NCI-H226 (cell line): ENCODE data around the gene GLRX.
"Not testable (repeated sequence)": the region's sequence is repeated elsewhere in the genome, so short reads cannot be mapped to it uniquely, and the experiment has no call there.

ENCODE experiments used
- DNase-seq: peaks from one replicate; pipeline ENCODE4 v3.0.0-alpha.2; 2015

The GLRX gene

DNA sequence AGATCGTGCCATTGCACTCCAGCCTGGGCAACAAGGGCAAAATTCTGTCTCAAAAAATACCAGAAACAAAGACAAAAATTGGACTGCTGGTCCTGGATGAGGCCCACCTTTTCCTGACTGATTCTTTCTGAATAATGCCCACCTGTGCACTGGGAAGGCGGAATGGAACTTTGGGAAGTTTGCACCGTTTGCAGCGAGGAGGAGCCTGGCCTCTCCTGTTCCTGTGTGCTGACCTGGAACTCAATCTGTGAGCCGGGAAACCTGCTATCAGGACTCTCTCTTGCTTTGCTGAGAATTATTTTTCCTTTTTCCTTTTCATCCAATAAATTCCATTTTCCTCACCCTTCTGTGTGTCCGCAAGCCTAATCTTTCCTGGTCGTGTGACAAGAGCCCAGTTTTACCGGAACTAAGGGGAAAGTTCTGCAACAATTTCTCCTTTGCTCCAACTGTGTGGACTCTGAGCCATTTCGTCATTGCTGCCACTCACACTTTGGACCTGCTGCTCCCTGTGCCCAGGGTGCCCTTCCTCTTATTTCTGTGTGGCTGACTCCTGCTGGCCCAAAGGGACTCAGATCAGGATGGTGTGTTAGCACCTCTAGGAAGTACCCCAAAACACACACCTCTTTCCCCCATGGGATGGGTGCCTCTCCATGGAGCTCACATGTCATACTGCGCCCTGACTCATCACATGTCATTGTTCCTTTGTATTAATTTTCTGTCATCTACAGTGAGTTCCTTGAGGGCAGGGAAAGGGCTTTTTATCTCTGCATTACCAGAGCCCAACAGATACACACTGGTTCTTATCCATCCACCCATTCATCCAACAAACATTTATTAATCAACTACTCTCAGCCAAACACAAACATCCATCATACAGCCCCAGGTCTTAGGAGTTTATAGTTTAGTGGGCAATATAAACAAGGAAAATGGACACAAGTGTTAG is 4.7 kb upstream of the GLRX start:
- DNase-seq, result no peak

DNA sequence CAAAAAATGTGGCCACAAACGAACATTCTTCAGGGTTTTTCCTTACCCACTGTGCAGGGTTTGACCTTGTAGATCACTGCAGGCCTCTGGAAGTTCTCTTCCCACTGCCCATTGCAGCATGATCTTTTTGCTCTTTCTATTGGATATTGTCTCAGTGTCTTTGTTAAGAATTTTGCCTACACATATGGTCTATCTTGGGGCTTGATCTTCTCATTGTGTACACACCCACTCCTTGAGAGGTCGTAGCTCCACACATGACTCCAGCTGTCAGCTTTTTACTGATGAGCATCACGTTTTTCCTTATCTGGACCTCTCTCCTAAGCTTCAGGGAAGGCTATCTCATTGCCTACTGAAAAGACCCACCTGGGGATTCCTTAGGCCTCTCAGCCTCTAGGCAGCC is 3.0 kb upstream of the GLRX start:
- no peak for DNase-seq

DNA sequence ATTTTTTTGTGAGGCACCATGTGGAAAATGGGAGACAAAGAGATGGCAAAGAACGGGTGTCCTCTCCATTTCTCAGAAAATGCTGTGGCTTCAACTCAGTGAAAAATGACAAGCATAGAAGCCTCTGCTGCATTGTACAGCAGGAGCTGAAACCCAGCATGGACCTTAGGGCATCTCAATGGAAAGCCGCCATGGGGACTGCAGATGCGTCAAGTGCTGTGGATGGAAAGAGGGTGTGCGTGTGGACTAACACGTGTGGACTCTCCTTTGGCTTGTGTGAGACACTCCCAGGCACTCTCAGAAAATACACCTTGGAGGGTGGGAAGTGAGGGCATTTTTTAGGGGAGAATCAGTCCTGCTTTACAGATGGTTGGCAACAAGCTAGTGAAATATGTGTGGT is 2.2 kb upstream of the GLRX start:
- DNase-seq, result no peak

DNA sequence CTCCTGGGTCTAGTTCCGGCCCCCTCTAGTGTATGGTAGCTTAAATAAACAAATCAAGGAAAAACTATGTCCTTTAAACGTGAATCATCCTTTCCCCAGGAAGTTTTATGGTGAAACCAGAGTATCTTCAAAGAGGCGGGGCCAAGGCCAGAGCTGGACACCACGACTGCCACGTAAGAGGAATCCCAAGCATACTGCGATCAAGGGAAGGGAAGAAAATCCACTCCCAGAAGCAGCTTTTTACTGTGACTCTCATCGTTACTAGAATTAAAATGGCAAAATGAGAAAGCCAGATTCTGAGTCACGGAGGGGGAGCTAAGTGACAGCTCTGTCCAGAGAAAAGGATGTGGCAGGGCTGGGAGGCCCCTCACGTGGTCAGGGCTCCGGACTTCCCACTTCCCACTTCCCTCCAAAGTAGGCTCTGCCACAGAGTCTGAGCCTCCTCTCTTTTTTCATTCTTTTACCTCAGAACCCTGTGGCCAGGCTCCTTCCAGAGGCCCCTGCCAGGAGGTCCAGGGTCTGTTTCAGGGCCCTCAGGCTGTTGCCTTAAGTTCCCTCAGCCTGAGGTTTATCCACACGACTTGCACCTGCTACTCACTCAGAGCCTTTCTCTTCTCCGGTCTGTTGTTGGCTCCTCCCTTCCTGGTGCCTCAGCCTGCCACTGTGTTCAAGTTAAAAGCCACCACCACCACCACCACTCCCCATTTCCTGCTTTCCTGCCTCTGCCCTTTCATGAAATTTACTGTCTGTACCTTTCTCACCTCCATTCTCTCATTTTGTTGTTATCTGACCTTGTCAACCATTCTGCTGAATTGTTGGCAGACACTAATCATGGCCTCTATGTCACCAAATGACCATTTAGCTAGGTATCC is 1.4 kb upstream of the GLRX start:
- DNase-seq, result peak; percentile 65

DNA sequence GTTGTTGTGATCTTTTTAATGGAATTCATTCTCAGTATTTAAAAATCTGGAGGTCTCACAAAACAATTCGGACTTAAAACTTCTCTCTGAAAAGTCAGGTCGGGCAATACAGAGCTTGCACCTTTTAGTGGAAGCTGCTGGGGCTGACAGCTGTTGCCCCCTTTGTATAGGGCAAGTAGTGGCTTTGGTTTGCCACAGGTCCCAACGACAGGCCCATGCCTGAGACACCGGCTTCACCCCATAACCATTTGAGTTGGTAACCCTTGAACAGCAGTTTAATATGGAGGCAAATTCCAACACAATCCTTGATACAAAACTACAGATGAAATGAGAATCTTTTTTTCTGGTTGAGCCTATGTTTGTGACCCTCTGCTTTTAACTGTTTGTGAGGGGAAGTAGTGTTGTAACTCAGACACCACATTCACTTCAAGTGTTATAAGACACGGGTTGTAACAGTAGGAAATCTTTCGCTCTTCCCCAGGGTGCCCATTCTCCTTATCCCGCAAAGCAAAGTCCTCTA is 752 bp upstream of the GLRX start:
- DNase-seq, result no peak

DNA sequence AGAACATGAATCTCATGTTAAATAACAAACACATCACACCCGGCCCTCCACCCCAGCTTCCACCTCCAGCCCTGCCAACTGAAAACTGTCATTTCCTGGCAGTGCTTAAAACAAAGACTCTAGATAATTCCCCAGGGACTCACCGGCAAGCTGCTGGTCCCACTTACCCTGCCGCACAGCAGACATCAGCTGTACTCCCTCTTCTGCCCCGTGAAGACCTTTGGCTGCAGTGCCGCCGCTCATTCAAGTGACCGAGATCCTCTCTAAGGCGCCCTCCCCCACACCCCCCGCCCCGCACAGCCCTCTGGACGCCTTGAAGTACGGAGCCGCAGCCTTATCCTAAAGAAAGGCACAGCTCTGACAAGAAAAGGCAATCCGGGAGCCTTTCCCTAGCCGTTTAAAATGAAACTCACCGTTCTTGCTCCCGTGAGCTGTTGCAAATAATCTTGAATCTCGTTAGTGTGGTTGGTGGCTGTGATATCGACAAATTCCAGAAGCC is 434 bp downstream of the GLRX start:
- DNase-seq, result no peak

DNA sequence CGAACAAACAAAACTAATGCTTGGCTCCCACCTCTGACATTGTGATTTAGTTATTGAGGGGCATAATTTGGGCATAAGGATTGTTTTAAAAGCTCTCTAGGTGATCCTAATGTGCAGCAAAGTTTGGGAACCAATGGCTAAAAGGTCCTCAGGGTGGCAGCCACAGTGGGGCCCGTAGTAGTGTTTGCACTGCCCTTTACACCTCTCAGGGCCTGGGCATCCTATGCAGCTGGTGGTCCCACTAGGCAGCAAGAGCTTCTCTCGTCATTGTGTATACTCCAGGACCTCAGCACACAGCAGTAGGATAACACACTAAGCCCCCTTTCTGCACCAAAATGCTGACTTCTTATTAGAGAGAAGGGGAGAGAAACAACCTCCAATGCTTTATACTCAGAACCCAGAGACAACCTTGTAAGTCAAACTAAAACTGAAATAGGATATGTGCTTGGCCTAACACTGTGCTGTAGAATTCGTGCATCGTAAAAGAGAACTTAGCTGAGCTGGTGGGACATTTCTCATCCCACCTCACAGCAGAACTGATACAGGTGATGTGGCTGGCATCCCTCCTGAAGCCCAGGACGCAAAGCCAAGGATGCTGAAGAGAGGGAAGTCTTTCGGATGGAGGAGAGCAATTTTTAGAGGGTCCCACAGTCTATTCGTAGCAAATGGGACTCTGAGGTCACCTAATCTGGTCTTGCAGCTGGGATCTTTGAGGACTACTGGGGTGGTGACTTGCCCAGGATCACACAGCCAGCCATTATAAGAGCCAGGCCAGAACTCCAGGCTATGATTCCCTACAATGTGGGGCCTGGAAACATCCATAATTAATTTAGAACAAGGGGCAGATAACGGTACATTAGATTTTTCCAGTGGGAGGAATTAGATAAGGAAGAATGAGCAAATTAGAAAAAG is 1.2 kb downstream of the GLRX start:
- no peak for DNase-seq

DNA sequence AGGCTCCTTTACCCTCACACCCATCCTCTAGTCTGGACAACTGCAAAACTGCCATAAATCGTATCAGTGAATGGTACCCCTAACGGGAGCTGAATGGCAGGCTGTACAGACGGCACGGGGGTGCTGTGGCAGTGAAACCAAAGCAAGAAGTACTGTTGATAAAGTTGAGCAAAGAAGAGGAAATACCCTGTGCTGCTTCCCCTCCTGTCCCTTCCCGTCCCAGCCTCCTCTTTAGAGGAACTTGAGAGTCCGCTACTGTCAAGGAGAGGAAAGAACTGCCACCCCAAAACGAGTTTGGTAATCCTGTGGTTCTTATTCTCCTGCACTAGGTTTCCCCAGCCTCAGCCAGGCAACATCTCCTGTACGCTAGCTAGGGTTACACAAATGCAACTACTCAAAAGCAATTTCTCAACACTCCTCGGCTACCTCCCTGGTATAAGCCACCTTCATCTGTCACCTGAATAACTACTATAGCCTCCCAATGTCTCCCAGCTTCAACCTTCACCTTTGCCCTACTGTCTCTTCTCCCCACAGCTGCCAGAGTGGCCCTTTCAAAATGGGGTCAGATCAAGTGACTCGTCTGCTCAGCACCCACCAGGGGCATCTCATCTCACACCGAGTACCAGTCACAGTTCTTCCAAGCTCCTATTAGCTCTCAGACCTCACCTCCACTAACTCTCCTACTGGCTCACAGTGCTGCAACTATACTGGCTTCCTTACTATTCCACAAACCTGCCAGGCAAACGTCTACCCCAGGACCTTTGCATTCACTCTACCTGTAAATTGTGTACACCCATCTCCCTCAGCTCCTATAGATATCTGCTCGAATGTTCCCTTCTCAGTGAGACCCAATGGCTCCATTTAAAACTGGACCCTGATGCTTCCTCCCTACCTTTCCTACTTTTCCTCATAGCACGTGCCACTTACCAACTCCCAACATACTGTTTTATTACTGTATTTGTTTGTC is 4.1 kb downstream of the GLRX start:
- no peak for DNase-seq

DNA sequence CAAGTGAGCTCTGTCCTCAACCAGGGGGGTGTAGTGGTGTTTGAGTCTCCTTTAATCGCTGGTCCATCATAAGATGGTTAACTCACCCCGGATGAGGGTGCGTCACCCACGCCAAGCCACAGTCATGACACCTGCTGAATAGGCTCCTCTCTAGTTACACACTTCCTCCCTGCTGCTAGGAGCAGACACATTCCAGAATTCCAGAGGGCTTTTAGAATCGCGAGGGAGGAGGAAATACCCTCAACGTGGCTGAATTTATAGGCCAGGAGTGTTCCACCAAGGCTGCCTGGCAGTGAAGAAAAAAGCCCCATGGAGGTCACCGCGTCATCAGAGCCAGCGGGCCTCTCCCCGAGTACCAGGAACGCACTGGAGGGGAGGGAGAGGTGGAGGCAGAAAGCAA is 5.1 kb downstream of the GLRX start:
- DNase-seq, result no peak

DNA sequence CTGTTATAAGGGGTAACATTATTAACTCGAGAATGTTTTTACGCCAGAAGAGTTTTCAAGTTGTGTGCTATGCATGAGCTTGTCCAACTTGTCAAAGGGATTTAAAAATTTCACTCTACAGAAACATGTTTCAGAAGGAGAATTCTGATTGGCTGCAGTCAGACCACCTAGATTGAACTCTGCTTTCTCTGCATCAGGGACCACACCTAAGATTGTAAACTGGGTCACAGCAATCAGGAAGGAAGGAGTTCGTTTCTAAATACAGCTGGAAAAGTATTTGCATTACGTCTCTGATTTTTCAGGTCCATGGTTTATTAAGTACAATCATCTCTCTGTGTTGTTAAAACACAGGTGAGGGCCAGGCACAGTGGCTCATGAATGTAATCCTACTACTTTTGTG is 5.8 kb downstream of the GLRX start:
- DNase-seq, result no peak

DNA sequence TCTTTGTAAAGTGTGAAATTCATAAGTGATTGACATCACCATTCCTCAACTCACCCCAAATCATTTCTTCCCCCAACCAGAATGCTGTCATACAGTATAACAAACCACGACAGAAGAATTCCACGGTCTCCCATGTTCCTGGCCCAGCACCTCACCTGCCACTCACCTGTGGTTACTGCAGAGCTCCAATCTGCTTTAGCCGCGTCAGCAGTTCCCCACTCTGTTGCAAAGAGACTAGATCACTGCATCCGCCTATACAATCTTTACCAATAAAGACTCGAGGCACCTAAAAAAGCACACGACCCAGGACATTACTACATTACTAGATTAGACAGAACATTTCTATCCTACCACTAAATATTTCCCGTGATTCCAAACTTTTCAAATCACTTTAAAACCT is 6.2 kb downstream of the GLRX start:
- DNase-seq, result no peak

DNA sequence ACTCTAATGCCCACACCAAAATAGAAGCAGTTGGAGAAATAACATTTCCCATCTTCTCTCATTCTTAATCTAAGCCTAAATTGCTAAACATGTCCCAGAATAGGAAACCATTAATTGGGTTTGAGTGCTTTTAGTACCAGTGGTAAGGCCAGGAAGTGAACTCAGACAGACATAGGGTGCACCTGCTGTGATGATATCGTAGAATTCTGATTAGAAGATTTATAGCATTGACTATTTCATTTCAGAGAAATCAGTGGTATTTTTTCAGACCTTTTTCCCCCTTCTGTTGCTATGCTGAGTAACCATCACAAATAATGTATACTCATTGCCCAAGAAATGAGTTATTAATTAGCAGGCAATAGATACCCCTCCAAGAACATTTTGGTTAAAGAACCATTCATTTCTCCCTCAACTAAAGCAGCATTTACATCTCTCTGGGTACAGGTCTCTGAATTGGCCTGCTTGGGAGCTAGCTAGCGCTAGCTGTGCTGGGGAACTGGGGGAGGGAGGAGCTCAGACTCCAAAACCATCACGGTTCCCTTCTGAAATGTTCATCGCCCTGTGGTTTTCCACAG is 7.3 kb downstream of the GLRX start:
- DNase-seq, result no peak

DNA sequence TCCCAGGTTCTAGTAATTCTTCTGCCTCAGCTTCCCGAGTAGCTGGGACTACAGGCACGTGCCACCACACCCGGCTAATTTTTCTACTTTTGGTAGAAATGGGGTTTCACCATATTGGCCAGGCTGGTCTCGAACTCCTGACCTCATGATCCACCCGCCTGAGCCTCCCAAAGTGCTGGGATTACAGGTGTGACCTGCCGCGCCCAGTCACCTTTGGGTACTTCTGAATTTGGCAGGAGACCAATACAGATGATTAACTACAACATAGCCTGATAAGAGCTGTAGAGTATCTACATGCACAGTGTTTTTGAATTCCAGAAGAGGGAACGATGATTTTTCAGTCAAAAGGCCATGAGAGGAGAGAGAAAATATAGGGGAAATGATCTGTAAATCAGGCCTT is 9.5 kb downstream of the GLRX start:
- DNase-seq, result not testable (repeated sequence)

DNA sequence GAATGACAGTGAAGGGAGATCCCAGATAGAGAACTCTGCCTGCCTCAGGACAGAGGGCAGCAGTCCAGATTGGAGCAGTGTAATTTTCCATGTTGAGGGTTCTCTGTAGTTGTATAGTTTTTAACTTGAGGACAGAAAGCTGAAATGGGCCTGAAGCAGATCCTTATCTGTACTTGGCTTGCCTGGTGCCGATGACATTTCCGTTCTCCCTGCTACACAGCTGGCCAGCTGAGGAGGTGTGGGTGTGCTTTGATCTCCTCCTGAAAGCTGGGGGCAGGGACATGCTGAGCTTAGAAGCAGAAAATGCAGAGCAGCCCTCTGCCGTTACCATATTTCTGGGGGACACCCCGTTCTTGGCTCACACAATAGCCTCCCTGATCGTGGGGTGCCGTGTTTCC is 10.5 kb downstream of the GLRX start:
- DNase-seq, result no peak

DNA sequence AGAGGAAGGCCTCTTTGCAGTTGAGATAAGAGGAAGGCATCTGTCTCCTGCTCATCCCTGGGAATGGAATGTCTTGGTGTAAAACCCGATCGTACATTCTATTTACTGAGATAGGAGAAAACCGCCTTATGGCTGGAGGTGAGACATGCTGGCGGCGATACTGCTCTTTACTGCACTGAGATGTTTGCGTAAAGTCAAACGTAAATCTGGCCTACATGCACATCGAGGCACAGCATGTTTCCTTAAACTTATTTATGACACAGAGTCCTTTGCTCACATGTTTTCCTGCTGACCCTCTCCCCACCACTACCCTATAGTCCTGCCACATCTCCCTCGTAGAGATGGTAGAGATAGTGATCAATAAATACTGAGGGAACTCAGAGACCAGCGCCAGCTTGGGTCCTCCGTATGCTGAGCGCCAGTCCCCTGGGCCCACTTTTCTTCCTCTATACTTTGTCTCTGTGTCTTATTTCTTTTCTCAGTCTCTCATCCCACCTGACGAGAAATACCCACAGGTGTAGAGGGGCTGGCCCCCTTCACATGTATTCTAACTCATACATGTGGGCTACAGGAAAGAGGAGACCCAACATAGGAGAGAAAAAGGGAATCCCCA is 11.0 kb downstream of the GLRX start:
- not testable (repeated sequence) for DNase-seq

DNA sequence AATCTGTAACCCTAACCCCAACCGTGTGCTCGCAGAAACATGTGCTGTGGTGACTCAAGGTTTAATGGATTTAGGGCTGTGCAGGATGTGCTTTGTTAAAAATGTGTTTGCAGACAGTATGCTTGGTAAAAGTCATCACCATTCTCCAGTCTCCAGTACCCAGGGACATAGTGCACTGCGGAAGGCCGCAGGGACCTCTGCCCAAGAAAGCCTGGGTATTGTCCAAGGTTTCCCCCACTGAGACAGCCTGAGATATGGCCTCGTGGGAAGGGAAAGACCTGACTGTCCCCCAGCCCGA is 11.5 kb downstream of the GLRX start:
- DNase-seq, result not testable (repeated sequence)

DNA sequence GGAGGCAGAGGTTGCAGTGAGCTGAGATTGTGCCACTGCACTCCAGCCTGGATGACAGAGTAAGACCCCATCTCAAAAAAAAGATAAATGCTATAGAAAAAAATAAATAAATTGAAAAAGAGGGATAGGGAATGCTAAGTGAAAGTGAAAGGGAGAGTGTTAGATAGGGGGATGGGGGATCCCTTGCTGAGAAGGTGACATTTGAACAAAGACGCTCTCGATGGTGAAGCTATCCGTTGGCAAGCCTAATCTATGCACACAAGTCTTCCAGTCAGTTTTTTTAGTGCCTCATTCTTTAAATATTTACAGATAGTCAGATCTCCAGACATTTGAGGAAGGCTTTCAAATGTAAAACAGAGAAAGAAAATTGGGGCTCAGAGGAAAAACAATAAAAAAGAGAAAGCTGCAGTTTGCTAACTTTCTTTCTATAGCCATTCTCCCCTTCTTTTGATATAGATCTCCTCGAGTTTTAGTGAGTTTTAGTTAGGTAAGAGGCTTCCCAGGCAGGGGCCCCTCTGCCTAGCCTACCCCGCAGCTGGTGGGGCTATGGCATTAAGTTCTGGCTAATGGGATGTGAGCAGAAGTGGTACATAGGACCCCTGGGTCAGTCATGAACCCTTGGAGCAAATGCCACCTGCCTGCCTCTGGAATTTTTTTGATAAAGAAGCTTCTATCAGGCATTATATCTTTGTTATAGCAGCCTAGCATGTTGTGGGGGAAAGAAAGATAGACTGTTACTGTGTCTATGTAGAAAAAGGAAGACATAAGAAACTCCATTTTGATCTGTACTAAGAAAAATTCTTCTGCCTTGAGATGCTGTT is 12.0 kb downstream of the GLRX start:
- no peak for DNase-seq

DNA sequence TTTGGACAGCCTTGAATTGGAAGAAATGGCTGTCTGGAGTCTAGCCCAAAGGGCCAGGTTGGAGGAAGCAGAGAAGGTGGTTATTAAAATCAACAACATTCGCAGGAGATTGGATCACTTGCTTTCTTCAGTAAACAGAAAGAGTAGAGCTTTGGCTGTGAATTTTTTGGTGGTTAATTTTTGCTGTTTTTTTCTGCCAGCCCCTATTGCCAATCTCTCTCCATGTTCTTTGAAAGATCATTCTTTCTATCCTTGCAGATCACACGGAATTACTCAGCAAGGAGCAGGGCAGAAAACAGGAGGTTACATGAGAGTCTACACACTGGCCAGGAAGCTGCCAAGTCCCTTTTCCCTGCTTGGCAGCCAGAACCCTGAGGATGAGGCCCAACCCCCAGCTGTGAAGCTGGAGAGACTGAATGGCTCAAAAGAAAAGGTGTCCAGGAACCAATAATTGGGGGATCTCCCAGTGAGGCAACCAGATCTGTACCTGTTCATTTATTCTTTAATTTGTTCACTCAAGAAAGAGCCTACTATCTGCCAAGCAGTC is 13.0 kb downstream of the GLRX start:
- no peak for DNase-seq

DNA sequence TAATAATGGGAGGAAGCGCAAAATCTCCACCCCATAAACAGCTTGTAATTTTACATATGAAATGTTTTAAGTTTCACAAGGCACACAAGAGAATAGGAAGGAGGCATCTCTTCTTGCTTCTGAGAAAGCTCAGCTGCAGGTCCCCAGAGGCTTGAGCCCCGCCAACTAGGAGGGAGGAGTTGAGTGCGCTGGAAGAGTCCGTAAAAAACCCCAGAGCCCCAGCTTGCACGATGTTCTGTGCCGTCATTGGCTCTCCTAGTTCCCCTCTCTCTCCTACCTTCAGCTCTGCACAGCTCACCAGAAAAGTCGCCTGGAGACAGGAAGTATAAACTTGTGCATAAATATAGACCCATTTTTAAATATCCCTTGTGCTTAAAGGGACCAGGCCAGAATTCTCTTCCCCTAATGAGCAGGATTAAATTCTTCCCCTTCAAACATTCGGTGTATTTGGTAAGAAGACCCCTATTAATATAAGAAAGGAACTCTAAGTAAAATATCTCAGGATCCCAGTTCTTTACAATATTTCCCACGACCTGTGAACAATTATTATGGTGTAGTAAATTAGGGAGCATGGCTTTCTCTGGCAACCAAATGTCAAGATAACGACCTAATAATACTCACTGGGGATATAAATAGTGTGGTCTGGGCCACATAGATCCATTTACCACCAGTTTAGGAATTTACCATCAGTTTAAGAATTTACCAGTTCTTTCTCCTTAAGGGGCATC is 13.7 kb downstream of the GLRX start:
- DNase-seq, result no peak
